Measurements from ENCODE around the gene CUL7. TPM values are rescaled to one million over a fixed set of nuclear protein-coding genes. Genes with fewer than 3 reads are reported as not detected.

The CUL7 gene
- 22.3 and 55.4 TPM in 2 replicates for total RNA-seq

GRCh38 chr6:43053545-43054205 is at the start of gene CUL7:
CUL7 (minus strand) TSS chr6:43053851; CDS start chr6:43052788, 1,063 bp downstream.

GRCh38 chr6:43075670-43076463 is 22.2 kb upstream of the CUL7 start, which contains the start of gene PTK7:
PTK7 (plus strand) TSS chr6:43076314; CDS start chr6:43076489, 175 bp downstream.

GRCh38 chr6:43059168-43060033 is 5.8 kb upstream of the CUL7 start, which contains the start of the genes KLC4 and MRPL2:
KLC4 (plus strand) TSS chr6:43059631; CDS start chr6:43061336, 1,705 bp downstream.
MRPL2 (minus strand) TSS chr6:43059434; CDS start chr6:43059381, 53 bp downstream.

GRCh38 chr6:43021270-43022047 is 32.2 kb downstream of the CUL7 start, which contains the start of gene RRP36:
RRP36 (plus strand) TSS chr6:43021623; CDS start chr6:43021655, 32 bp downstream.

GRCh38 chr6:43013843-43014433 is 39.7 kb downstream of the CUL7 start, which contains the start of the genes KLHDC3 and MEA1:
KLHDC3 (plus strand) TSS chr6:43014249; CDS start chr6:43017193, 2,944 bp downstream.
MEA1 (minus strand) TSS chr6:43013946; CDS start chr6:43013813, 133 bp downstream.

Other genes starting within 250 kb of the CUL7 start
- gene RPL7L1, start 174.2 kb downstream of the CUL7 start, total RNA-seq: 51.2 and 105 TPM in 2 replicates
- not detected in 2 replicates for gene PTCRA, start 137.8 kb downstream of the CUL7 start, total RNA-seq
- gene CNPY3, start 124.4 kb downstream of the CUL7 start, total RNA-seq: 40.4 and 52.7 TPM in 2 replicates
- not detected in 2 replicates for gene GNMT, start 93.1 kb downstream of the CUL7 start, total RNA-seq
- 17.1 and 40.4 TPM in 2 replicates for gene PEX6, start 74.7 kb downstream of the CUL7 start, total RNA-seq
- 47.9 and 64.5 TPM in 2 replicates for gene PPP2R5D, start 69.3 kb downstream of the CUL7 start, total RNA-seq
- gene MEA1, start 39.9 kb downstream of the CUL7 start, total RNA-seq: 41.8 and 70.6 TPM in 2 replicates
- 90.0 and 96.8 TPM in 2 replicates for gene KLHDC3, start 39.6 kb downstream of the CUL7 start, total RNA-seq
- gene RRP36, start 32.2 kb downstream of the CUL7 start, total RNA-seq: 46.6 and 114 TPM in 2 replicates
- 35.0 and 40.7 TPM in 2 replicates for gene MRPL2, start 5.6 kb upstream of the CUL7 start, total RNA-seq
- 10.4 and 24.6 TPM in 2 replicates for gene KLC4, start 5.8 kb upstream of the CUL7 start, total RNA-seq
- gene PTK7, start 22.5 kb upstream of the CUL7 start, total RNA-seq: 132 and 236 TPM in 2 replicates
- 40.3 and 44.2 TPM in 2 replicates for gene SRF, start 117.4 kb upstream of the CUL7 start, total RNA-seq
- 14.0 and 39.3 TPM in 2 replicates for gene CUL9, start 128.3 kb upstream of the CUL7 start, total RNA-seq
- 90.3 and 107 TPM in 2 replicates for gene DNPH1, start 175.6 kb upstream of the CUL7 start, total RNA-seq
- under 0.01 and 0.13 TPM in 2 replicates for gene TTBK1, start 189.6 kb upstream of the CUL7 start, total RNA-seq
- gene SLC22A7, start 244.4 kb upstream of the CUL7 start, total RNA-seq: not detected in 2 replicates

Data from mesangial cell (primary cell).